OCI-LY7 (cell line): Measurements from ENCODE around the gene WNT2B.

Experiments used
- CTCF ChIP-seq: fragments of 200-600 bp; sonication (generic); conservative IDR thresholded peaks from 2 replicates; pipeline ENCODE4 v1.5.1; 2014; ENCODE audit warnings: mild to moderate bottlenecking, antibody characterized with exemption, low read length, moderate library complexity, mixed read lengths
- EZH2phosphoT487 ChIP-seq: fragments of 200-600 bp; sonication (generic); IDR thresholded peaks from 2 replicates; pipeline ENCODE4 v1.6.1; 2018; ENCODE audit warnings: low read depth, borderline replicate concordance, mild to moderate bottlenecking, mixed run types, antibody characterized with exemption, low read length, moderate library complexity, mixed read lengths

DNA sequence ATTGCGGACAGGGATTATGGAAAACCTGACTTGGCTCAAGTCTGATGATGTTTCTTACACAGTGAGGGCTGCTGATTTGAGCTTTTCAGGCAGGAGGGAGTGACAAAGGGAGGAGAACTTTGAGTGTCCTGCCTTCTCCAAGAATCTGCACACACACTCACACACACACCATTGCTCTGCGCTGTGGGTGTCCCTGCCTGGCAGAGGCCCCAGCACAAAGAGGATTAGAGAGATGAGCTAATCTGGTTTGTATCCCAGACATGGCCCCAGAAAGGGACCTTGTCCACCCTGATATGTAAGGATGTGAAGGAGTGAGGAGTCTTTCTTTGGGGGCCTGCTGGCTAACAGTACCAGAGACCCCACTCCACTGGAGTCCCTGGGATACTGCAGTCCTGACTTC, 5.9 kb upstream of the WNT2B start:
- TF ChIP-seq CTCF: no peak
- TF ChIP-seq EZH2phosphoT487: no peak
